Stimulated activated CD8-positive, alpha-beta memory T cell treated with anti-CD3 and anti-CD28 coated beads, Interleukin-4, amount 100 ng/mL, for 1 hour (primary cell): Measurements from ENCODE around the gene PLA2G1B.

Source experiments
- DNase-seq, 2 donors: peaks; one replicate each; pipeline ENCODE4 v3.0.0-alpha.2; 2020; ENCODE audit warnings: low read depth in 2 of 2, low spot score in 1 of 2

Gene PLA2G1B

DNA sequence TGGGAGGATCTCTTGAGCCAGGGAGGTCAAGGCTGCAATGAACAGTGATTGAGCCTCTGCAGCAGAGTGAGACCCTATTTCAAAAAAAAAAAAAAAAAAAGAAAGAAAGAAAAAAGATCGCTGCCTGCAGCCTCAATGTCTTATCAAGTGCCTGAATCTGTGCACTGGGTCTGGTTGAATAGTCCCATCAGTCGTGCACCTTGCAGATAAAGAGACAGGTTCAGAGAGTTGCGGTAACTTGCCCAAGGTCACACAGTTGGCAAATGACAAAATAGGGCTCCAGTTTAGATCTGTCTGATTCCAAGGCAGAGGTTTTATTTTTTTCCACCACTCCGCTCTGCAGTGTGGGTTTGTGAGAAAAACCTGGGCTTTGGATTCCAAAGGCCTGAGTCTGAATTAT is 649 bp upstream of the PLA2G1B start:
- no peak for DNase-seq

DNA sequence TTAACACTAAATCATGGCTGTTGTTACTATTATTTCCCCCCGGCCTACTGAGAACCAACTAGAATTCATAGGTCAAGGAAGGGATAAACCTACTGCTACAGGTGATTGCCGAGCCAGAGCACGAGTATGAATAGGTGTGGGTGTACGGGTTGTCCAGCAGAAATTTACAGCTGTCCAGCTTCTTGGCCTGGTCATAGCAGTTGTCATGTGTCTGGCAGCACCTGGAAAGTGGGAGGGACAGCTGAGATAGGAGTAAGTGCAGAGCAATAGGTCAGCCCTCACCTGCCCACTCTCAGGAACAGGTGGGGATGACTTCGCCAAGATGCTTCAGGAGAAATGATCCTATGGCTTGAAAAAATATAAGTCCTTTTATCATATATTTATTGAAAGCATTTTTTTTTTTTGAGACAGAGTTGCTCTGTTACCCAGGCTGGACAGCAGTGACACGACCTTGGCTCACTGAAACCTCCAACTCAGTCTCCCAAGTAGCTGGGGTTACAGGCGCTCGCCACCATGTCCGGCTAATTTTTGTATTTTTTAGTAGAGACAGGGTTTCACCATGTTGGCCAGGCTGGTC is 2.6 kb downstream of the PLA2G1B start:
- no peak for DNase-seq

DNA sequence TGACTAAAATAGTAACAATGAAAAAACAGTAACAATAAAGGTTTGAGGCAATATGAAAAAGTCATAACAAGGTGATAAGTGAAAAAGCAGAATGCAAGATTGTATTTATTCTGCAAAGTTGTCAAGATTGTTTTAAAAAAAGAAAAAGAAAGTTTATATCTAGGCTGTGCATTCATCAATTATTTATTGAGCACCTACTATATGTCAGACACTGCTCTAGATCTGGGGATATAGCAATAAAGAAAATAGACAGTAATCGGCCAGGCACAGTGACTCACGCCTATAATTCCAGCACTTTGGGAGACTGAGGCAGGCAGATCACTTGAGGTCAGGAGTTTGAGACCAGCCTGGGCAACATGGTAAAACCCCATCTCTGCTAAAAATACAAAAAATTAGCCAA is 3.8 kb downstream of the PLA2G1B start:
- DNase-seq: no peak

DNA sequence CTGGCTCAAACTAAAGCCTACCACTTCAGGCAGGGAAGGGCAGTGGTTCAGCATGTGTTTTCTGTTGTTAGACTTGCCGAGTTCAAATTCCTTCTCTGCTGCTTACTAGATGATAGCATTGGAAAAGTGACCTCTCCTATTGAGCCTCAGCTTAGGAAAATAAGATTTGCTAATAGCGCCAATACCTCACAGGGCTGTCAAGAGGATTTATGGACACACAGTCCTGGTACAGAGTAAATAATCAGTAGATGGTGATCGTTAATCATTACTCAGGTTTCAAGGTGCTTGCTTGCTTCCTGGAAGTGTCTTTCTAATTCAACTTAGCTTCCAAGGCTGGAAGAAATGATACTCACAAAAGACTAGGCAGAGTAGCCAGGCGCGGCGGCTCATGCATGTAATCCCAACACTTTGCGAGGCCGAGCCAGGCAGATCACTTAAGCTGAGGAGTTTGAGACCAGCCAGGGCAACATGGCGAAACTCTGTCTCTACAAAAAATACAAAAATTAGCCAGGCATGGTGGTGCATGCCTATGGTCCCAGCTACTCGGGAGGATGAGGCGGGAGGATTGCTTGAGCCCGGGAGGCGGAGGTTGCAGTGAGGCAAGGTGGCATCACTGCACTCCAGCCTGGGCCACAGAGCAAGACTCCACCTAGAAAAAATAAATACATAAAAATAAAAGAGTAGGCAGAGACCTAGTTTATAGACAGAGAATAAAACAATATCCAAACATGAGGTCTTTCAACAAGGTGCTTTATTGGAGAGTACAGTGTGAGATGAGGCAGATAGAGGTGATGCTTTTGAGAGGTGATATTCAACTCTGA is 6.0 kb downstream of the PLA2G1B start:
- no peak for DNase-seq

DNA sequence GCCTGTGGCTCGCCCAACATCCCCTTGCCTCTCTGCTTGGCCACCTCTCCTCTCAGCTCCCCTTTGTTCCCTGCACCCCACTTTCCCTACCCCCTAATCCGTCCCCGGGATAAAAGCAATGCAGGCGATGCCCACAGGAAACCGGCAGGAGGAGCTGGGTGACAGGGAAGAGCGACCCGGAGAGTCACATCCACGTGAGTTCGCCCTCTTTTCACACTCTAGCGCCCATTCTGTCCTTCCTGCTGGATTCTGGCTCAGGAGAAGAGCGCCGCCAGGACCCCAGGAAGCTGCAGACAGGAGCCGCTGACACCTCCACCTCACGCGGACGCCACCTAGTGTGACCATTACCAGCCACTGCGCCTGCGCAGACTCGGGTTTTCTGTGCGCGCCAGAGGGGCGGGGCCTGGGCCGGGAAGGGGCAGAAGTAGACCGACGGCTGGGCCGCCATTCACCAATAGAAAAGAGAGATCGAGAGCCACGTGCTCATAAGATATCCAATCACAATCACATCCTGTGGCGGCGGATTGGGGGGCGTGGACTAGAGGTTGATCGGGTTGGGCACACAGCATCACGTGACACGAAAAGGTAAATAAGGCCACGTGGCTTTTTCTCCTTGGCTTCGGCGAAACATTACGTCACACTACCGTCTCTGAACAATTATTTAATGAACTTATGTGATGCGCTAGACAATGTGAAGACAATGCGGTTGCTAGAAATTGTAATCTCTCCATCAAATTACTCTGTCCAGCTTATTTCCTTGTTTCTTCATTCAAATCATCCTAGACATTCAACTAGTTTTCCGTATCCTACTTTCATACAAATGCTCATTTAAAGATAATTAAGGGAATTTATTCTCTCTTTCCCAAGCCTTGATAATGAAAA is 10.1 kb downstream of the PLA2G1B start:
- DNase-seq: peak; percentile 99 to 100

DNA sequence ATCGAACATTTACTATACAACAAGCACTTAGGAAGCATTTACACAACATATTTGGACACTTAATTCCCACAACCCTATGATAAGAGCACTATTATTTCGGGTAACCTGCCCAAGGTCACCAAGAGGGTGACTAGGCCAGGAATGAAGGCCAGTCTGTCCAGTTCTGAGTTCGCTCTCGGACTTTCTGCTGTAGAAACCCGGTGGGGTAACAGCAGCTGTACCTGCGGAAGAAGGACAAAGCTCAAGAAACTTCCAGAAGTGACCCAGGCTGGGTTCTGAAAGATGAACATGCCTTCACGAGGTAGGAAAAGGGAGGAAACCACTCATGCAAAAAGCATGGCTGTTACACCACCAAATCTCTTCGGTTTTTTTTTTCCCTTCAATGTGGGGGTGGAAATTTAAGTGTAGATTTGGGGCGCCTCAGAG is 10.8 kb downstream of the PLA2G1B start:
- no peak for DNase-seq

DNA sequence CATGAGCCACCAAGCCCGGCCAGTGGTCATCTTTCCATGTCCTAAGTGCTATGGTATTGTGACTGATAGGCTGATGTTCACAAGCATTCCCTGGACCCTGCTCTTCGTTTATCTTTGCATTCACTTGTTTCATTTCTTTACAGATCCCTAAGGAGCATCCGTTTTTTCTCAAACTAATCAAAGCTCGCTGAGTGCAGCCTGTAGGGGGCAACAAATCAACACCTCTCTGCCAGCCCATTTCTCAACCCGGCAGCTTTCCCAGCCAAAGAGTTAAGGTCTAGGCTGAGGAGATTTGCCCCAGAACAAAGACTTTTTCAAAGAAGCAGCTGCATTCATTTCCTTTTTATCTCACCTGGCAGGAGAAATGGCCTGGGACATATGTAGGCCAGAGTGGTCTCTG is 13.4 kb downstream of the PLA2G1B start:
- DNase-seq: no peak

DNA sequence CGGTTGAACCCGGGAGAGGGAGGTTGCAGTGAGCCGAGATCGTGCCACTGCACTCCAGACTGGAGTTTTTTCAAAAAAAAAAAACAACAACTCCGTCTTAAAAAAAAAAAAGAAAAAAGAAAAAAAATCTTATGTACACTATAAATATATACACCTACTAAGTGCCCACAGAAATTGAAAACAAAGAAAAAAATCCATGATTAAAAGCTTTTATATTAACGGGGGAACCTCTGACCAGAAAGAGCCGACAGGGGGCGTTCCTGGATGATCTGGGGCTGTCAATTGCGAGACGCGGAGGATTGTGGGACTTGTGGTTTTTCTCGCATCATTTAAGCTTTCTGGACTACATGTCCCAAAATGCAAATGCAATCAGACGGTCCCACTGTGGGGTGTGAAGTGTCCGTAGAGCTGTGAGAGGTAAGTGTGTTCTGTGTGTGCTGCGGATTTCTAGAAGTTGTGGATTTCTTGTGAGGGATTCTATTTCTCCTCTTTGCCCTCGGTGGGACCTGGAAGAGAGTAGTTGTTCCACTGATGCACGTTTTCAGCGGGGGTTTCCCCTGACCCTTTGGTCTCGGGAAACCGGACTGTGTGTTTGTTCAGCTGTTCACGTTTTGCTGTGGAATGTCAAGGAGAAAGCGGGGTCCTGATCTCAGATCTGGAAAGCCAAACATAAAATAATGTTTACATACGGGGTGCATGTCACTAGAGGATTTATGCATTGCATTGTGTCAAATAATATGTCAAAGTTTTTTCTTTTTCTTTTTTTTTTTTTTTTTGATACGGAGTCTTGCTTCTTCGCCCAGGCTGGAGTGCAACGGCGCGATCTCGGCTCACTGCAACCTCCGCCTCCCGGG is 25.4 kb downstream of the PLA2G1B start, which contains the start of gene SIRT4:
Gene SIRT4, plus strand, starts transcription at position 360 of the 854 bp plus-strand sequence. CDS start 1,241 bp downstream, outside the sequence.
- peak; percentile 71 to 80 for DNase-seq

DNA sequence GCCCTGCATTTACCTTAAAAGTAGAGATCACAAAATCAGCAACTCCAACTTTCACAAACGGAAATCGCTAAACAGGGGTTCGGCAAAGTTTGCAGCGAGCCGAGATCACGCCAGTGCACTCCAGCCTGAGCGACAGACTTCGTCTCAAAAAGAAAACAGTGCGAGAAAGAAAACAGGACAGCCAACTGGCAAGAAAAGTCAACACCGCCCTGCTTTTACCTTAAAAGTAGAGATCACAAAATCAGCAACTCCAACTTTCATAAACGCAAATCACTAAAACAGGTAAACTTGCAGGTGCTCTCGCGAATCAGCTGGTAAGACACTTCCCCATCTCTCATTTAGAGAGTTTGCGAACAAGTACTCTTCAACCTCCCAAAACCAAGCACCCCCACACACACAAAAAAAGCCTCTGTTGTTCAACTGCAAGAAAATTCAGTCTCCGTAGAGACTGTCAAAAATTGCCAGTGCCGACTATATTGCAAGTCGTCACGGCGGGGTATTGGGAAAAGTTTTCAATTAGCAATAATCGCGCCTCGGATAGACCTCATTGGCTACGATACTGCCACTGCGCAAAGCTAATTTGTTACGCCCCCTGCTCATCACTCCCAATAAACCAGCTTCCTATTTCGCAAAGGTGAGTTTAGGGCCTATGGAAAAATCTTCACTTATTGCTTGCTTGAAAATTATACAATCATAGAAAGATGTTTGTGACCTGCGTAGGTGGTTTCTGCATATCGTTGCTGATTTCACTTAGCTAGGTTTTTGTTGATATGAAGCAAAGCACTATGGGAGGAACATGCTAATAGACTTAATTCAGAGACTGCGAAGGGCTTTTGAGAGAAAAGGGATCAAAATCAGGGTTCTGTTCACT is 34.7 kb downstream of the PLA2G1B start, which contains the start of gene RNU4-1:
Gene RNU4-1, minus strand, starts transcription at position 577 of the 871 bp plus-strand sequence.
- peak; percentile 56 to 62 for DNase-seq

DNA sequence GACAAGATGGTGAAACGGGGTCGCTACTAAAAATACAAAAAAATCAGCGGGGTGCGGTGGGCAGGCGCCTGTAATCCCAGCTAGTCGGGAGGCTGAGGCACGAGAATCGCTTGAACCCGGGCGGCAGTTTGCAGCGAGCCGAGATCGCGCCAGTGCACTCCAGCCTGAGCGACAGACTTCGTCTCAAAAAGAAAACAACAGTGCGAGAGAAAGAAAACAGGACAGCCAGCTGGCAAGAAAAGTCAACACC is 35.2 kb downstream of the PLA2G1B start:
- no peak for DNase-seq

DNA sequence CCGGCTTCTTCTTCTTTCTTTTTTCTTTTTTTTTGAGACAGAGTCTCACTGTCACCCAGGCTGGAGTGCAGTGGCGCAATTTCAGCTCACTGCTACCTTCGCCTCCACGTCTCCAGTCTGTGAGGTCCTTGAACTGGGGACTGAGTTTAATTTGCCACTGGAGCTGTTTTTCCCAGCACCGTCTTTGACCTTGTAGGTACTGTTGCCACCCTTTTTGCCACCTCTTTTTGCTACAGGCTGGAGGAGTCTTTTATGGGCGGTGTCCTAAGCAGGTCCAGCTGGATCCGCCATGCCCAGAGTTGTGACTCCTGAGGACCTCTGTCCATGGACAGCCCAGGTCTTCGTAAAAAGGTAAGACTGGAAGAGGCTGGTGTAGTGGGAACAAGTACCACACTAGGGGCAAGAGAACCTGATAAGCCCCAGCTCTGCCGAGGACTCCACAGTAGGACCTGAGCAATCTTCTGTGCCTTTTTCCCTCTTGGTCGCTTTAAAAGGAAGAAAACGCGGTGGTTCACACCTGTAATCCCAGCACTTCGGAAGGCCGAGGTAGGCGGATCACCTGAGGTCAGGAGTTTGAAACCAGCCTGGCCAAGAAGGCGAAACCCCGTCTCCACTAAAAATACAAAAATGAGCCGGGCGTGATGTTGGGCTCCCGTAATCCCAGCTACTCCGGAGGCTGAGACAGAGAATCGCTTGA is 36.8 kb downstream of the PLA2G1B start:
- no peak for DNase-seq

DNA sequence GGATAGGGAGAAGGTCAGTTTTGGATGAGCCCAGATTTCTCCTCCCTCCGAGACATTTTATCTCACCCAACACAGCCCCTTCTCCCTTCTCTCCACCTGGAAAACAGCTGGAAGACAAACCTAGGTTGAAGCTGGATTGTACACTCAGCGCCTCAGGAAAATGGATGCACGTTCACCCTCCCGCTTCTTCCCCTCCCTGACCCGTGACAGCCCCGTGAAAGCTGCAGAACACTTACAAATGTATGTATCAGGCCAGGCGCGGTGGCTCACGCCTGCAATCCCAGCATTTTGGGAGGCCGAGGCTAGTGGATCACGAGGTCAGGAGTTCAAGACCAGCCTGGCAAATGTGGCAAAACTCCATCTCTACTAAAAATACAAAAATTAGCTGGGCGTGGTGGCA is 40.1 kb downstream of the PLA2G1B start:
- no peak for DNase-seq

DNA sequence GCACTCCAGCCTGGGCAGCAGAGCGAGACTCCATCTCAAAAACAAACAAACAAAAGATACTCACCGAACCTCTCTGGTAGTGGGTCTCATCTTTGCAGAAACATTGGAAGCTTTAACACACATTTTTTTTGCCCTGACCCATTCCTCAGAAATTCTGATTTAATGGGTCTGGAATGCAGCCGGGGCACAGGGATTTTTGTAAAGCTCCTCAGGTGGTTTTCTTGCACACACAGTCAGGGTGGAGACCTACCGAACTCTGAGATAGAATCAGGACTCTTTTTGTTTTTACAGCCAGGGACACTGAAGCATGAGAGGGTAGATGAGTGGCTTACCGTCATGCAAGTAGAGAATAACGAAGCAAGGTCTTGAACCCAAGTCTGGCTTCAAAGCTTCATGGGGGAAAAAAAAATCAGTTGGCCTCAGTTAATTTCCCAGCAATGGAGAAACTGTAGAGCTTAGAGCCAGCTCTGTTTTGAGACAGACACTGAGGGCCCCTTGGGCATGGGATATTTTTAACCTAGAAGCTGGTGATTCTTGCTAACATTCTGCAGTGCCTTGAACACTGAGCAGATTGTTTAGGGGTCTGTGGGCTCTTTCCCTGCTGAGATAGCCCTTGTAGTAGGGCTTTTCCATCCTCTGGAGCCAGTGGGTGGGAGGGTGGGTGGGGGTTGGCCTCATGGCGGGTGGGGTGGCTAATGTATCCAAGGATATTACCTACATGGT is 40.6 kb downstream of the PLA2G1B start:
- no peak for DNase-seq

DNA sequence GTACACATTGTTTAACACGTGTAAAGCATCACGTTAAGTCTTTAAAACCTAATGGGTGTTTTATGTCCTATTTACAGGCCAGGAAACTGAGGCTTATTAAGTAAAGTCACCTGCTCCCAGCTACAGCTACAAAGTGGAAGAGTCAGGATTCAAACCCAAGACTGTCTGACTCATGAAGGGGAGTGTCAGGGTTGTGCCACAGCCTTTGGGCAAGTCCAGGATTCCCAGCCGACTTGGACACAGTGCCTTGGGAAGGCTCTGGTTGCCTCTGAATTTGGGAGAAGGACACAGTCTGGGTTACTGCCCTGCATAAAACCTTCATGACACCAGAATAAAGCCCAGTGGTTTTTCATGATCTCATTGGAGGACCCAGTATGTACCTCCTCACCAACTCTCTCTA is 43.2 kb downstream of the PLA2G1B start:
- DNase-seq: no peak

DNA sequence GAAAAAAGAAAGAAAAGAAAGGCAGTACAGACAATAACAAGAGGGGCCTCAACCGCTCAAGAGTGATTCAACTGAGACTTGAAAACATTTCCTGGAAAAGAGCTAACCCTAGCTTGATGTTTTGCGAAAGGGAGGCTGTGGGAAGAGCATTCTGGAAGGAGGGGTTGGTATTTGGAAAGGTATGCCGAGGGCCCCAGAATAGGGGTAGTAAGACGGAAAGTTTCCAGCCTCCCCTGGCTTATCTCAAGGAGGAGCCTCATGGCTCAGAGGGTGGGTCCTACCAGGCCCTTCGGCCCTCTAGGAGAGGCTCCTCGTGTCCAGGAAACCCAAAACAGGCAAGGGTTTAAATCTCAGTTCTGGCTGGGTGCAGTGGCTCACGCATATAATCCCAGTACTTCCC is 44.3 kb downstream of the PLA2G1B start:
- DNase-seq: no peak

DNA sequence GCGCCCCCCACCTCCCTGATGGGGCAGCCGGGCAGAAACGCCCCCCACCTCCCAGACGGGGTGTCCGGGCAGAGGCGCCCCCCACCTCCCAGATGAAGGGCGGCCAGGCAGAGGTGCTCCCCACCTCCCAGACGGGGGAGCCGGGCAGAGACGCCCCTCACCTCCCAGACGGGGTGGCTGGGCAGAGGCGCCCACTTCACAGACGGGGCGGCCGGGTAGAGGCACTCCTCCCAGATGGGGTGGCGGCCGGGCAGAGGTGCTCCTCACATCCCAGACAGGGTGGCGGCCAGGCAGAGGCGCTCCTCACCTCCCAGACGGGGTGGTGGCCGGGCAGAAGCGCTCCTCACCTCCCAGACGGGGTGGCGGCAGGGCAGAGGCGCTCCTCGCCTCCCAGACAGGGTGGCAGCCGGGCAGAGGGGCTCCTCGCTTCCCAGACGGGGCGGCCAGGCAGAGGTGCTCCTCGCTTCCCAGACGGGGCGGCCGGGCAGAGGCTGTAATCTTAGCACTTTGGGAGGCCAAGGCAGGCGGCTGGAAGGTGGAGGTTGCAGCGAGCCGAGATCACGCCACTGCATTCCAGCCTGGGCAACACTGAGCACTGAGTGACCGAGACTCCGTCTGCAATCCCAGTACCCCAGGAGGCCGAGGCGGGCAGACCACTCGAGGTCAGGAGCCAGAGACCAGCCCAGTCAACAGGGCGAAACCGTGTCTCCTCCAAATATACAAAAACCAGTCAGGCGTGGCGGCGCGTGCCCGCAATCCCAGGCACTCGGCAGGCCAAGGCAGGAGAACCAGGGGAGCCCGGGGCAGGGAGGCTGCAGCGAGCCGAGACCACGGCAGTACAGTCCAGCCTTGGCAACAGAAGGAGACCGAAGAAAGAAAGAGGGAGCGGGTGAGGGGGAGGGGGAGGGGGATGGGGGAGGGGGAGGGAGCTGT is 49.2 kb downstream of the PLA2G1B start:
- DNase-seq: no peak

DNA sequence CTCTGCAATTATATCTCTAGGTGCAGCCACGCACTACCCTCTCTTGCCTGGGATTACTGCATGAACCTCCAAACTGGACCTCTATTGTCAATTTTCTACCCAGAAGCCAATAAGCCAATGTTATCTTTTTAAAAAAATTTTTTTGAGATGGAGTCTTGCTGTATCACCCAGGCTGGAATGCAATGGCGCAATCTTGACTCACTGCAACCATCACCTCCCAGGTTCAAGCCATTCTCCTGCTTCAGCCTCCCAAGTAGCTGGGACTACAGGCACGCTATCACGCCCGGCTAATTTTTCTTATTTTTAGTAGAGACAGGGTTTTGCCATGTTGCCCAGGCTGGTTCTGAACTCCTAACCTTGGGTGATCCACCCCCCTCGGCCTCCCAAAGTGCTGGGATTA is 50.8 kb downstream of the PLA2G1B start:
- no peak for DNase-seq
